ENCODE data around the gene PCDH9.
A peak's percentile ranks its signal among the peaks of the same experiment; 100 is the strongest.

Gene PCDH9

DNA sequence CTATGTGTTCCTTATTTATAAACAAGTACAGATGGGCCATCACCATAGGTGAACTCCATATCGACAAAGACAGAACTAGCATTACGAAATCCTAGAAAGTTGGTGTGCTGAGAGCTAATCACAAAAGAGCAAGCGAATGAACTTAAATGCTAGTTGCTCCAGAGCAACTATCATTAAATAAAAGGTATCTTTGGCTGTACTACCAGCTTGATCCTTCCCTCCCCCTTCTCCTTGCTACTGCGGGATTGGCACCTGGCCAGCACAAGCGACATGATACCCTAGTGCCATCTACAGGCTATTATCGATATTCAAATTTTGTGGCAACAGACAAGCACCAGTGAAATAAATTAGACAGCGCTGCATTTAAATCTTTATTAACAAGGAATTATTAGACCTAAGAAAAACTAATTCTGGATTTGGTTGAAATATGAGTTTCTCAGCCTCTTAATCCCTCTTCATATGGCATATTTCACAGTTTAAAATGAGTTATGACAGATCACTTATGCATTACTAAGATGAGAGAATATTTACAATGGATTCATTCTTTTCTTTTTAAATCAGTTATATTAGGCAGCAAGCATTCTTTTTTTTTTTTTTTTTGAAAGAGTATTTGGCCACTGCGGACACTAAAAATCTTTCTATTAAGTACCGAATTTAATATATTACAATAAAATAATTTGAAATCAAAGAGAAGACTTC lies 5.8 kb downstream of the PCDH9 start:
- DNase-seq = peak; percentile 64

DNA sequence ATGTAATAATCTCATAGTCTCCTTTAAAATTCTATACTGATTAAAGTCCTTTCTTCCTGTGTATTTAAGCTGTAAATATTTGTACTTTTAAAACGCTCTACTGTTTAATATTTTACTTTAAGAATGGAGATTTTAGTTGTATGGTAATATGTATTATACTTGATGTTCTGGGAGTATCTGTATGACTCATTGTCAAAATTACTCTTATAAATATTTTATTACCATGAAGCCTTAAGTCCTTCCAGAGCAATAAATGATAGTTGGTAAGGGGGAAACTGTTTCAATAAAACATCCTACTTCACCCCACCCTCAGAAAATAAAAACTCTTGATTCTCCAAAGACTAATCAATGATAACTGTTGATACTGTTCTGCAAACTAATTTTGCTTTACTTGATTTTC lies 6.4 kb downstream of the PCDH9 start:
- no peak for DNase-seq

DNA sequence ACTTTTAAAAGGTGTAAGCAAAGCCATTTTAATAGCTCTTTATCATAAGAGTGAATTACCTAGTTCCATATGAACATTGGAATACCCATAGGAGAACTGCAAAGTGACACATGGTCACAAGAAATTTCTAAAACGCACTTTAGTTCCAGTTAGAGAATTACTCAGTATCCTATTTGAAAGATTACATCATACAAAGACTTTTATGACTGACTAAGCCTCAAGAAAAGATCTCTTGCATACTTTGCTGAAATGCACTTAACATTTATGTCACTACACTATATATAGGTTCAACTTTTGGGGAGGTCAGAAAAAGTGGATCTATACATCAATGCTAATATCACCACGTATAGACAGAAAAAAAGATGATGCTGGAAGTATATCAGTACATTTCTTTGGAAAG lies 7.1 kb downstream of the PCDH9 start:
- no peak for DNase-seq

DNA sequence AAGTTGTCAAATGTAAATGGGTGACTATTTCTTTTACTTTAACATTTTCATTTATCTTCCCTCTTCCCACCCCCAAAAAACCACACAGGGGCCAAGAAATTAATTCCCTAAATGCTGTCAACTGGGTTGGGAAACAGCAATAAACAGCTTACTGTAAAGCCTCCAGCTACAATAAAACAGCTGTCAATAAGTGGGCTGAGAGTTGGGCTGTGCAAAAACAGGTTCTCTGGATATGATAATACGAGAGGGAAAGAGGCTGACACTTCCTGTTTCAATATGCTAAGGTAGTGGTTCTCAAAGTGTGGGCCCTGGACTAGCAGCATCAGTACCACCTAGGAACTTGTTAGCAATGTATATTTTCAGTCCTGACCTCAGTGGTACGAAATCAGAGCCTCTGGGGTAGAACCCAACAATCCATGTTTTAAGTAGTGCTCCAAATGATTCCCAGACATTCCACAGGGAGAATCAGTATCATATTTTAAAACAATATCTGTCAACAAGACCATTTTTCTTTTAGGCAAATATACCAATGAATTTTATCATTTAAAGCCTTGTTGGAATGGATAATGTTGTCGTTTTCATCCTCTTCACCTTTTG lies 8.4 kb downstream of the PCDH9 start:
- DNase-seq = no peak

DNA sequence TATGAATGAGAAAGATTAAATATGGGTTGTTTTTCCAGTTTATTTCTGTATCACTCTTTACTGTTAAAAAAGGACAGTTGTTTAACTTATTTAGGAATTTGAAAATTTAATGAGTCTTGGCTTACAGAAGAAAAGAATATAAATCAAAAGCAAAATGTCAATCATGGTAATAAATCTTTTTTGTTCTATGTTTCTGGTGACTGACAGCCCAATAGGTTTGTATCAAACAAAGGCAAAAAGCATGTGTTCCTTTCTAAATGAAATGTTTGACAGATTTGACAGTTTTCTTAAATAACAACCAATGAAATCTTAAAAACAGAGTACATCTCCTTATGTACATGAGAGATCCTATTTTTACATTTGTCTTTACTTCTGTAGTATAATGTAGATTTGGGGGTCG lies 11.0 kb downstream of the PCDH9 start:
- no peak for DNase-seq

DNA sequence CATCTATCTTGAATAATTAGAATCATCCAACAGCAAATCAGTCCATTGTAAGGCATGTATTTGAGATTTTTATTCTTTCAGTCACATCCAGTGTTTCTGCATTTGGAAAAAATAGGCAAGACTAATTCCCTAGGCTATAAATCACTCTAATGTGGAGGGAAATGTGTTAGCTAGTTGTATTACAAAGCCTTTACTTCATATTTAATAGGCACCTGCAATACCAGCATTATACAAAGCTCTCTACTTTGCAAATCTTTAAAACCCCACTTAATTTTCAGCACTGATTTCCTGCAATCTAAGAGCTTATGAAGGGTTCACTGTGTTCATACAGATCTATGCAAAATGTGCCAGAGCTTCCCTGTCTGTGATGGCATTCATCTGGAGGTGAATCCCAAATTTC lies 12.3 kb downstream of the PCDH9 start:
- no peak for DNase-seq

DNA sequence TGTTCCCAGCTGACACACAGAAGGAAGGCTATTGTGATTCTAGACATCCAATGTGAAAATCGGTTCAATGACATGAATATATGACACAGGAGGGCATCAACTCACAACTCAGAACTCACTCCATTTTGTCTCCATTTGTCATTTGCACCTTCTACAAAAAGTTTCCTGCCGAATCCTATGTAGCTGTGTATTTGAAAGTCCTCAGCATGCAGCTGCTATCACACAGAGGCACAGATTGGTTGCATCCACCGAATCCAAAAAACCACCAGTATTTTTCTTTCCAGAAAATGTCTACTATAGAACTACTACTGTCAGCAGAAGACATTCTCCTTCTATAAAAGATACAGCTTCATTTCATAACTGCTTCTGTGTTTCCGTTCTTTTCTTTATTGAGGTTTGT lies 13.3 kb downstream of the PCDH9 start:
- DNase-seq = no peak

DNA sequence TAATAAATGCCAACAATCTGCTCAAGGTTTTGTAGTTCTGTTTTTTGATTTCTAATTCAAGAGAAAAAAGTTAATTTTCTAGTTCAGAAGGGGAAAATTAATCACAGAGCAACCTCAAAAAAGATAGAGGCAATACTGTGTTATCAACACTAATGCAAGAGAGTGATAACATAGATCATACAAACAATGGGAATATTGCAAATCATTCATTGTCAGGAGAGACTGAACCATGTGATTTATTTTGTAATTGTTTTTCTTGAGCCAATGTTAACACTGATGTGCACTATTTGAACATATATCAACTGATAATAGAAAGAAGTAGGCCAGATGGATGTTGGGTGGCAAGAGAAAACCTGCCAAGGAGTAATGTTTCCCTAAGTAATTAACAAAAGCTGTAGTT lies 19.9 kb downstream of the PCDH9 start:
- no peak for DNase-seq

DNA sequence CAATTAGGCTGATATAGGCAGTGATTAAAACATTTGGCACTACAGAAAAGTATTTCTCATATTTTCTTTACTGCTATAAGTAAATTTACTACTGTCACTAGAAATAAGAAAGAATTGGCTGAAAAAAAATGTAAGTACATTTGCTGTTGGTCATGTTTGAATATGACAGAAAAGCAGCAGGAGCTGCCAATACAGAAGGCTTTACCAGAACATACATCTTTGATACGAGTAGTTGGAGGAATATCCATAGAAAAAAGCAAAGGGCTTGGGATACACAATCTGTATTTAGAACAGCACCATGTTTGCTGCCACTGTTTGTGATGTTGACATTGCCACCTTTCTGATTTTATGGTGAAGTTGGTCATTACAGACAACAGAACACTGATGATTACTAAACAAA lies 21.6 kb downstream of the PCDH9 start:
- DNase-seq = no peak

DNA sequence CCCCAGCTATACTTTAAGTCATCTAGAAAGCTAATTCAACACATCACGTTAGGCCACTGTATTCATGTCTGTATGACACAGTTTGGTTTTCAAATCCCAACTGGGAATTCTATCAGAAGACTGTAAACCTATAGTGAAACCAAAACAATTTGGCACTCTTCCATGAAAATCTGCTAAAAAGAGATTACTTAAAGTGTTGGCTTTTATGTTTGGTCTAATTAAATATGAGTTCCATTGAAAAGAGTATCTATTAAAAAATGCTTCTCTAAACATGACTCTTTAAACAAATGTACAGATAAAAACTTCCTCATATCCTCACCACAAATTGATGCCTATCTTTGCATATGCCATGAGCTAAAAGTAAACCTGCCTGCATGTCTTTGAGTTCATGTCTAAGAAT lies 25.4 kb downstream of the PCDH9 start:
- DNase-seq = no peak

DNA sequence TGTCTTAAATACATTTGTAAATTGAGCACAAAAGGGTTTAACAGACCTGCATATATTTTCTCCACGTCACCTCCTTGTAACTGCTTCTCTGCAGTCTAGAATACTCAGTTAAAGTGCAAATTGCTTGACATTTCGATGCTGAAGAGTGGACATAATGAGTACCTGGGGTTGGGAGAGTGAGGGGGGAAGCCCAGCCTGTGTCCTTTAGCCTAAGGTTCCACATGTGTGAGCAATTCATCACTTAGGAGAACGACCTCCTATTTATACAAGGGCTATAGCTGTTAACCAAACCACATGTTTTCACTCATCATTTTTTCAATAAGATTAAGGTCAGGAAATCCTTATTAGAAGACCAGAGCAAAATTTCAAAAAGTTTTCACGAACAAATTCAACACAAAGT lies 29.5 kb downstream of the PCDH9 start:
- no peak for DNase-seq

DNA sequence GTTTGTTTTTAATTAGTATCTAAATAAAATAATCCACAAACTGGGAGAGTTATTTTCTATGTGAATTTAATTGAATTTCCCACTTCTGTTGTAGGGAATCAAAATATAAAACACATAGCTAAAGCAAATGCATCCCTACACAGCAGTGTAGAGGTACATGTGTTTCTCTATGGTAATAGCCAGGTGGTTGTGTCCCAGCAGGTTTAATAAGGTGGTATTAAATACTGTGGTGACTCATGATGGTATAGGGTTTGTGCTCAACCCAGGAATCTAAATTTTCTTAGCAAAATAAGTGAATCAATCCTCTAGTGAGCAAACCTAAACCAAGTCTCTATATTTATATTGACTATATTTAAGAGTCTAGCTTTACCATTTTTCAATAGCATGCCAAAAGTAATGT lies 30.0 kb downstream of the PCDH9 start:
- no peak for DNase-seq

DNA sequence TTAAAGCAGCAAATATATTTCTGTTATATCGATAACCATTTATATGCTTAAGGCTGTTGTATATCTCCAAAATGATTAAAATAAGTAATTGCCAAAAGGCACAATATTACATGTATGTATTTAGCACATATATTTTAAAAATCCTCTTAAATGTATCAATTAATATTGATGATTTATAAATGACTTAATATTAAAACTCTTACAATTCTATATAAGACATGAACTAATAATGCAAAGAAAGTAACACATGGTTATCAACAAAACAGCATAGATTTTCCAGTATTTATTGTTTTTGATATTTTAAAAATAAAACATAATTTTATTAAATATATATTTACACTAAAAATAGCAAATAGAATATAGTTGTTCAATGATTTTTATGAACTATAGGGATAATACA lies 32.4 kb downstream of the PCDH9 start:
- no peak for DNase-seq

DNA sequence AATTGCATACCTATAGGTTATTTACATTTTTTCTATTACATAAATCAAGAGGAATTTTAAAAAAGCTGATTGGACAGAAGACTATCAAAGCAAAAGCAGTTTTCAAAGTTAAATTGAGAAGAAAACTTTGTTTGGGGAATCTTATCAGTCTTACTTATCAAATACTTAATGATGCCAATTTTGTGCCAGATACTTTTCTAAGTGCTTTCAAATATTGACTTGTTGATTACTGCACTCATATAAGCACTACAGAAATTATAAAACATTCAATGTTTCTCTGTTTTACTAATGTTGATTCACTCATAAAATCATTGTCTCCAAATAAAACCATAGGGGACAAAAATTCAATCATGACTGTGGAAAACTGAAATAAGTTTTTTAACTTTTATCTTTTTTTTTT lies 36.2 kb downstream of the PCDH9 start:
- no peak for DNase-seq

DNA sequence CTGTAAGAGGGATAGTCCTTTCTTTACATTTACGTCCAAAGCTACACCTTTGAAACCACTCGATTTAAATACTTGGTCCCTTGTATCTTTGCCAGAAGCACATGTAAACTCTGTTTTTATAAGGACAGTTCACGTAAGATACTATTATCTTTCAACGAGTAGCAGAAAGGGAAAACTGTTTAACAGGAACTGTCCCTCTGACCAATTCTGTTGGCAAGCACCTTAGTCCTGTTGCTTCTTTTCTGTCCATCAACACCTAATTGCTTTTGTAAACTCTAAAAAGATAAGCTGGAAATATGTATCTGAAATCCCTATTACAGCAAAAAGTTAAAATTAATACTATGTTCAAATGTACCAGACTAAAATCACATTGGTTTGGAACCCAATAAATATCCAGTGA lies 37.4 kb downstream of the PCDH9 start:
- no peak for DNase-seq

DNA sequence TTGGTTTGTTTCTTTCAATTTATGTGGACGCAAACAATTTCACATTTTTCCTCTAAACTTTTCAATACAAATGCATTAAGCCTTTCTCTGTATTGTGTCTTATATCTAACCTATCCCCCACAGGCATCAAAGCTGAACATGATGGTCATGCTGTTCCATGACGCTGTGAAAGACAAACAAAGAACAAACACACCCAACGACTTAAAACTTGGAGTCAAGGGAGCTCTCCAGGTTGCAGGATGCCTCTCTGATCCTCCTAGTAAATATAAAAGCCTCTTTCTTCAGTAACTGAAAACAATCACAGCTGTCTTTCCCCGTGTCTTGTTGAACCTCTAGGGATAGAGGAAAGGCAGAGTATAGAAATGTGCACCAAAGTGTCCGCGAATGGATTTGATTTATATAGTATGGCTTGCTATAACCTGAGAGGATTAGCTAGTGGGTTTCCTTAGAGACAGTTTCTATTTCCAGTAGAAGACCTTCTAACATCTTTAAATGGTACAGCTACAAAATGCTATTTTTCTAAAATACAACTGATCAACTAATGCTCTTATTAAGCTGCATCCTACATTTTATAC lies 43.1 kb downstream of the PCDH9 start:
- no peak for DNase-seq

DNA sequence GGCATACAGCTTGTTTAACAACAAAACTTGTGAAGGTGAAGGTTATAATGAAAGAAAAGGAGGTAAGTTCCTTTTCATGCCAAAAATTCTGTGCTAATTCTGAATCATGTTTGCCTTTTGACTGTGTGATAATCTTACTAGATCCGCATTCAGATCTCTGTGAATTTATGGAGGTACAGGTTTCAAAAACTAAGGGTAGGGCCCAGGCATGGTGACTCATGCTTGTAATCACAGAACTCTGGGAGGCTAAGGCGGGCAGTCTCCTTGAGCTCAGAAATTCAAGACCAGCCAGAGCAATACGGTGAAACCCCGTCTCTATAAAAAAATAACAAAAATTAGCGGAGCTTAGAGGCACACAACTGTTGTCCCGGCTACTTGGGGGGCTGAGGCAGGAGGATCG lies 45.9 kb downstream of the PCDH9 start:
- no peak for DNase-seq

DNA sequence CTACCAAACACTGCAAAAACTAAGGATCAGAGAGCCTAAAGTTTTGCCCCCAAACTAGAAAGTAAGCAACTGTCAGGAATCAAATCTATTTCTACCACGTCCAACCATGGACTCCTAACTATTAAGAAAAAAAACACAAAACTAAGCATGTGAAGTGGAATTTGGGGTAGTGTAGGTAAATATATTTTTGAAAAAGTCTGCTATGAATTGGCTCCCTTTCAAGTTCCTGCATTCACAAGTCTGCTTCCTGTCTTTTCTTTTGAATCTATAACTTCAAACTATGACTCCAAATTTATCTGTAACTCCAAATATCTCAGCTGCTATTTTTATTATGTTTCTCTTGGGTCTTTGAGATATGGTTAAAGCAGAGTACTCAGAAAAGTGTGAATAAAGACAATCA lies 47.0 kb downstream of the PCDH9 start:
- DNase-seq = no peak

DNA sequence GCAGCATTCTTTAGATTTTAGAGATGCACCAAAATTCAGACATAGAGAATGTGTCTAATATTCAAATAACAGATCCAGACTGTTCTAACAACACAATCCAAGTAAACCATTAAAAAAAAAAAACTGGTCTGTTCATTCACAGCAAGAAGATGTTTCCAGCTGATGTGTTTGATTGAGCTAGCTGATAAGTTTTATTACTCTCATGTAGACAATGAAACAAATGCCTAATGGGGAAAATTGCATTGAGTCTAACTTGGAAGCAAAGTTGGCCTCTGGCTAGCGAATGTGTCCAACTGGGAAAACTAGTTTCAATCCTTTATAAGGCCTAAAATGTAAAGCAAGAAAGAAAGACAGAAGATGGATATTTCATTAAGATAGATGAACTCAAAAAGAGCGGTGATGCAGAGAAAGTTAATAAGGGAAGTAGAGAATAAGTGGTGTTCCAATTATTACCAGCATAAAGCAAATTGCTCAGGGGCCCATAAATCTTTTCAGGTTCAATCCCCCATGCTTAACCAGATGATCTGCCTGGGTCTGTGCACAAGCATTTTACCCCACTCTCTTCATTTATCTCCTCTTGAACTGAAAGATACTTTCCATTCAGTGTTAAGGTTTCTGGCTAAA lies 54.2 kb downstream of the PCDH9 start:
- no peak for DNase-seq

DNA sequence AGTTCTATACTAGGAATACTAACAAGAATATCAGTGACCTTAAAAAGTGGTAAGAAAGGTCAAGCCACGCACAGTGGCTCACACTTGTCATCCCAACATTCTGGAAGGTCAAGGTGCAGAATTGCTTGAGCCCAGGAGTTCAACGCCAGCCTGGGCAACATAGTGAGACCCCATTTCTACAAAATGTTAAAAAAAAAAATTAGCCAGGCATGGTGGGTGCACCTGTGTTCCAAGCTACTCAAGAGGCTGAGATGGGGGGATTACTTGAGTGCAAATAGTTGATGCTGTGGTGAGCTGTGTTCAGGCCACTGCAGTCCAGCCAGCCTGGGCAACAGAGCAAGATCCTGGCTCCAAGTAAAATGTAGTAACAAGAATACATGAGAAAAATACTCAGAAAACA lies 61.8 kb downstream of the PCDH9 start:
- no peak for DNase-seq

DNA sequence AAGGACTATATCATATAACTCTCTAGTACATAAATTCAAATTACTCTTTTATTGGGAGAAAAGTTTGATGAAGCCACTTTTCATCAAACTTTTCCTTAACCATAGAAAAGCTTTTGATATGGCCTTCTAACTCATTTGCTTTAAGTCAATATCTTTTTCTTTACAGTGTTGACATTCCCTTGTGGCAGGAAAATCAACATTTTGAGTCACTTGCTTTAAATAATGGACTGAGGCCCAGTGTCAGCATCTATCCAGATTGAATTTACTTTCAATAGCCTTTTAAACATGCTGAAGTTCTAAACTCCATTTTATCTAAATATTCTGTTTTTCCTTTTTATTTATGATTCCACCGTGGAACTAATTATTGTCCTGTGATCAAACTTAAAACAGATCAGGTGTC lies 62.7 kb downstream of the PCDH9 start:
- no peak for DNase-seq

DNA sequence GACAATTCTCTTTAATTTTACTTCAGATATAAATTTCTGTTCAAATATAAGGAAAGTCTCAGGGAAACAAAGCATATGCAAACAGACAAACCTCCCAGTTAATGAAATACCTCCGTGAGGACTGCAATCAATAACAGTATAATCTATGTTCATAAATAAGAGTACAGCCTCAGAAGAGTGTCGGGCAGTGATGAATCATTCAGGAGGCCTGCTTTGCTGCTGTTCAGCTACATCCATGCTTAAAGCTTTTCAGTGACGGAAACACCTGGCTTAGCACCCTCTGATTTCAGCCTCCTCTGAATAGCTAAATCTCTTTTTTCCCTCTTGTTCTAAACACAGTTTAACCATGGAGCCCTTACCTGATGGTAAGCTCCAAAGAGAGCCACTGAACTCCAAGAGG lies 69.0 kb downstream of the PCDH9 start:
- DNase-seq = no peak

DNA sequence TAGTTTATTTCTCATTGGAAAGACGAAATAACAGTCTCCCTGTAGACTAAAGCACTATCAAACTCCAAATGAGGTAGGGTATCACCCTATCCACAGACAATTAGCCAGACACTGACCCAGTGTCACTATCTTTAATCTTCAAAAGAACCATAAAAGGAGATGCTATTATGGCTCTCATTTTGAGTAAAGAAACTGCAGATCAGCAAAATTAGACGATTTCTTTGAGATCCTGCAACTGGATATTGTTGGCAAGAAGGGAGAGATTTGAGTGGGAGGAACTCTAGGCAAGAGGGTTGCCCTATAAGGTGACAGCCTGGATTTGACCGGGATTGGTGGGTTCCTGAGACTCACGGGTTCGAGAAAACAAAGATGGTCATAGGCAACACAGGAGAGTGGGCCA lies 71.2 kb downstream of the PCDH9 start:
- DNase-seq = no peak

DNA sequence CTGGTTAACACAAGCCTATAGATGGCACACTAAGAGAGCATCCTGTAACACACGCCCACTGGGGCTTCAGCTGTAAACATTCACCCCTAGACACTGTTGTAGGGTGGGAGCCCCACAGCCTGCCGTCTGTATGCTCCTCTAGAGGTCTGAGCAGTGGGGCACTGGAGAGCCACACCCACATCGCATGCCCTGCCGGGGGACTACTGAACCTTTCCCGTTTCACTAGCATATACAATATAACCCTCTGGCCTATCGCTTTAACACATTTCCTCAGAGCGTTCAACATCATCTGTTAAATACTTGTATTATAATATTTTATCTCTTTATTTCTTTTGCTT lies 73.4 kb downstream of the PCDH9 start:
- DNase-seq = no peak

All from CD4-positive, alpha-beta T cell treated with Interleukin-6 for 4 hours (primary cell).